Stimulated activated CD8-positive, alpha-beta memory T cell treated with anti-CD3 and anti-CD28 coated beads, Interleukin-2, amount 100 ng/mL, for 48 hours (primary cell): ENCODE measurements around the gene IDH2.

Source experiments
- DNase-seq, 2 donors: peaks; one replicate each; pipeline ENCODE4 v3.0.0-alpha.2; 2020; ENCODE audit warnings: low read depth in 2 of 2

IDH2 gene

GRCh38 chr15:90063770-90064247, 38.5 kb downstream of the IDH2 start:
- no peak for DNase-seq

- no peak for DNase-seq
These were observed 39.1 kb downstream of the IDH2 start for GRCh38 chr15:90062973-90063769.

- DNase-seq: no peak
These were observed 39.8 kb downstream of the IDH2 start for GRCh38 chr15:90062462-90062932.

- DNase-seq: no peak
These were observed 40.2 kb downstream of the IDH2 start for GRCh38 chr15:90062023-90062442.

GRCh38 chr15:90060797-90061196, 41.5 kb downstream of the IDH2 start:
- DNase-seq: no peak

GRCh38 chr15:90059208-90059985, 42.9 kb downstream of the IDH2 start:
- peak; percentile 75 to 76 for DNase-seq

GRCh38 chr15:90058775-90059174, 43.5 kb downstream of the IDH2 start:
- no peak for DNase-seq

GRCh38 chr15:90058308-90058707, 44.0 kb downstream of the IDH2 start:
- no peak for DNase-seq

GRCh38 chr15:90056529-90056928, 45.7 kb downstream of the IDH2 start:
- no peak for DNase-seq

GRCh38 chr15:90055182-90055581, 47.1 kb downstream of the IDH2 start:
- no peak for DNase-seq

GRCh38 chr15:90054618-90055097, 47.6 kb downstream of the IDH2 start:
- no peak for DNase-seq

- no peak for DNase-seq
These were observed 48.4 kb downstream of the IDH2 start for GRCh38 chr15:90053685-90054466.

GRCh38 chr15:90051874-90052273, 50.4 kb downstream of the IDH2 start:
- no peak for DNase-seq

- no peak for DNase-seq
These were observed 52.3 kb downstream of the IDH2 start for GRCh38 chr15:90049666-90050604.

GRCh38 chr15:90049030-90049429, 53.2 kb downstream of the IDH2 start:
- DNase-seq: no peak

GRCh38 chr15:90047956-90048575, 54.2 kb downstream of the IDH2 start:
- no peak for DNase-seq

GRCh38 chr15:90046911-90047392, 55.3 kb downstream of the IDH2 start:
- no peak for DNase-seq

- DNase-seq: no peak
These were observed 56.0 kb downstream of the IDH2 start for GRCh38 chr15:90046289-90046688.

GRCh38 chr15:90044916-90045371, 57.3 kb downstream of the IDH2 start:
- DNase-seq: no peak

GRCh38 chr15:90044191-90044590, 58.1 kb downstream of the IDH2 start:
- DNase-seq: no peak
